Measurements from ENCODE around the gene ATP2C2. TPM values are rescaled to one million over a fixed set of nuclear protein-coding genes. Genes with fewer than 3 reads are reported as not detected.

Gene ATP2C2
- polyA plus RNA-seq, 1 of the 3 experiments (the other 2 are of a cell fraction), result 0.33 TPM

DNA sequence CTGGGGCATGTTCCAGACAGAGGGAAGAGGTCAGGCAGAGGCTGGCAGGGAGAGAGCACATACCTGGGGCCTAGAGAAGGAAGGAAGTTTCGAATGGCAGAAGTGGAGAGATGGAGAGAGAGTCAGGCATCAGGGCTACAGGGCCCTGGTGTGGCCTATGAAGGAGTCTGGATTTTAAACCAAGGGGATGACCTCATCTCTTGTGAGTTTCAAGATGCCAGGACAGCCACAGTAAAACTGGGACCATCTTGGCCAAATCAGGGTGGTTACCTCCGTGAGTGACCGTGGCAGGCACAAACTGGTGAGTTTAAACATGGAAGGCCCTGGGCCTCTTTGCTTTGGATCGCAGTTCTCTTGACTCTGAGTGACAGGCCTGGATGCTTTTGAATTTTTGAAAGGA is 7.6 kb upstream of the ATP2C2 start:
- Histone ChIP-seq H3K9ac (no peak overlapping the region), H3K4me3 (ENCODE audit: low read depth in 2 of 2, low read length in 1 of 2) (no peak overlapping the region), H3K27ac (ENCODE audit: low read depth in 2 of 2, low read length in 1 of 2) (no peak overlapping the region), H3K36me3 (replicated peaks in 1 of 2; ENCODE audit: control insufficient read depth in 1 of 2, insufficient read depth in 2 of 2, low read length in 1 of 2) (no peaks in the 10 kb centered on the region), H3F3A (replicated peaks; ENCODE audit: insufficient read depth) (no peaks in the 10 kb centered on the region), H3K9me3 (no peaks in the 10 kb centered on the region), H2AFZ (ENCODE audit: low read depth) (no peak overlapping the region), H3K27me3 (ENCODE audit: insufficient read depth) (peaks cover 29% of the 10 kb centered on the region; the same call in 1 of the 2 replicates), H3K4me1 (ENCODE audit: control insufficient read depth in 1 of 2, insufficient read depth in 2 of 2, low read depth in 1 of 2, low read length in 1 of 2) (no peaks in the 10 kb centered on the region), H3K79me2 (ENCODE audit: insufficient read depth) (no peaks in the 10 kb centered on the region), H4K20me1 (ENCODE audit: insufficient read depth) (no peaks in the 10 kb centered on the region), H3K4me2 (no peak overlapping the region), H3K9me2 (no peaks in the 10 kb centered on the region)
- WGBS (ENCODE audit: low lambda C conversion rate), result 47% methylated on average over 4 of the region's 4 CpGs
- no peak for DNase-seq
- TF ChIP-seq FOSL2 (IDR thresholded peaks at IDR 0.05; ENCODE audit: borderline replicate concordance, low read depth) (no peak), POLR2AphosphoS5 (IDR thresholded peaks at IDR 0.05; ENCODE audit: low read depth, low read length) (no peak), EP300 (IDR thresholded peaks at IDR 0.05; ENCODE audit: borderline replicate concordance in 1 of 2, low read depth in 1 of 2, low read length in 1 of 2) (no peak), RXRA (IDR thresholded peaks at IDR 0.05; ENCODE audit: borderline replicate concordance, low read depth) (no peak), GATA2 (CRISPR knock-in tag; IDR thresholded peaks at IDR 0.05) (no peak), USF2 (IDR thresholded peaks at IDR 0.05; ENCODE audit: borderline replicate concordance, low read depth, low read length) (no peak)
- TF ChIP-seq, protein P1, sequence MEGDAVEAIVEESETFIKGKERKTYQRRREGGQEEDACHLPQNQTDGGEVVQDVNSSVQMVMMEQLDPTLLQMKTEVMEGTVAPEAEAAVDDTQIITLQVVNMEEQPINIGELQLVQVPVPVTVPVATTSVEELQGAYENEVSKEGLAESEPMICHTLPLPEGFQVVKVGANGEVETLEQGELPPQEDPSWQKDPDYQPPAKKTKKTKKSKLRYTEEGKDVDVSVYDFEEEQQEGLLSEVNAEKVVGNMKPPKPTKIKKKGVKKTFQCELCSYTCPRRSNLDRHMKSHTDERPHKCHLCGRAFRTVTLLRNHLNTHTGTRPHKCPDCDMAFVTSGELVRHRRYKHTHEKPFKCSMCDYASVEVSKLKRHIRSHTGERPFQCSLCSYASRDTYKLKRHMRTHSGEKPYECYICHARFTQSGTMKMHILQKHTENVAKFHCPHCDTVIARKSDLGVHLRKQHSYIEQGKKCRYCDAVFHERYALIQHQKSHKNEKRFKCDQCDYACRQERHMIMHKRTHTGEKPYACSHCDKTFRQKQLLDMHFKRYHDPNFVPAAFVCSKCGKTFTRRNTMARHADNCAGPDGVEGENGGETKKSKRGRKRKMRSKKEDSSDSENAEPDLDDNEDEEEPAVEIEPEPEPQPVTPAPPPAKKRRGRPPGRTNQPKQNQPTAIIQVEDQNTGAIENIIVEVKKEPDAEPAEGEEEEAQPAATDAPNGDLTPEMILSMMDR (IDR thresholded peaks at IDR 0.05), result no peak
- ChIA-PET POLR2A (no interaction called here), CTCF (no interaction called here)

- Histone ChIP-seq H3K79me2 (ENCODE audit: insufficient read depth) (no peaks in the 10 kb centered on the region), H3K9me3 (no peaks in the 10 kb centered on the region), H3K4me3 (ENCODE audit: low read depth in 2 of 2, low read length in 1 of 2) (no peak overlapping the region), H3K9ac (no peak overlapping the region), H3F3A (replicated peaks; ENCODE audit: insufficient read depth) (no peaks in the 10 kb centered on the region), H2AFZ (ENCODE audit: low read depth) (no peak overlapping the region), H3K36me3 (replicated peaks in 1 of 2; ENCODE audit: control insufficient read depth in 1 of 2, insufficient read depth in 2 of 2, low read length in 1 of 2) (no peaks in the 10 kb centered on the region), H3K27ac (ENCODE audit: low read depth in 2 of 2, low read length in 1 of 2) (no peak overlapping the region), H3K27me3 (ENCODE audit: insufficient read depth) (peaks cover 29% of the 10 kb centered on the region), H3K4me2 (no peak overlapping the region), H4K20me1 (ENCODE audit: insufficient read depth) (no peaks in the 10 kb centered on the region), H3K9me2 (no peaks in the 10 kb centered on the region), H3K4me1 (ENCODE audit: control insufficient read depth in 1 of 2, insufficient read depth in 2 of 2, low read depth in 1 of 2, low read length in 1 of 2) (no peaks in the 10 kb centered on the region)
- ChIA-PET POLR2A (no interaction called here), CTCF (no interaction called here)
- DNase-seq, result no peak
- WGBS (ENCODE audit: low lambda C conversion rate), result 79% methylated on average over 5 of the region's 5 CpGs
- TF ChIP-seq MXI1 (IDR thresholded peaks at IDR 0.05; ENCODE audit: low read depth, low read length), result no peak
- no peak for TF ChIP-seq FOXJ3 (CRISPR knock-in tag; IDR thresholded peaks at IDR 0.05)
Observed at GRCh38 chr16:84361546-84361945, 6.8 kb upstream of the ATP2C2 start.

GRCh38 chr16:84362471-84362941 is 5.8 kb upstream of the ATP2C2 start:
- TF ChIP-seq TEAD4 (IDR thresholded peaks at IDR 0.05; ENCODE audit: borderline replicate concordance, insufficient read depth) (no peak), FOSL2 (IDR thresholded peaks at IDR 0.05; ENCODE audit: borderline replicate concordance, low read depth) (no peak), ZBTB33 (IDR thresholded peaks at IDR 0.05; ENCODE audit: borderline replicate concordance, low read depth) (no peak), TCF12 (IDR thresholded peaks at IDR 0.05) (no peak), EP300 (IDR thresholded peaks at IDR 0.05; ENCODE audit: borderline replicate concordance in 1 of 2, low read depth in 1 of 2, low read length in 1 of 2) (no peak), SIN3A (IDR thresholded peaks at IDR 0.05; ENCODE audit: borderline replicate concordance, low read depth, low read length) (no peak)
- TF ChIP-seq, protein P1 (IDR thresholded peaks at IDR 0.05), result no peak
- Histone ChIP-seq H3K4me3 (ENCODE audit: low read depth in 2 of 2, low read length in 1 of 2) (no peak overlapping the region), H3K9ac (no peak overlapping the region), H3F3A (replicated peaks; ENCODE audit: insufficient read depth) (no peaks in the 10 kb centered on the region), H2AFZ (ENCODE audit: low read depth) (no peak overlapping the region), H3K79me2 (ENCODE audit: insufficient read depth) (no peaks in the 10 kb centered on the region), H3K27me3 (ENCODE audit: insufficient read depth) (peaks cover 29% of the 10 kb centered on the region), H3K9me2 (no peaks in the 10 kb centered on the region), H3K36me3 (replicated peaks in 1 of 2; ENCODE audit: control insufficient read depth in 1 of 2, insufficient read depth in 2 of 2, low read length in 1 of 2) (no peaks in the 10 kb centered on the region), H4K20me1 (ENCODE audit: insufficient read depth) (no peaks in the 10 kb centered on the region), H3K4me1 (ENCODE audit: control insufficient read depth in 1 of 2, insufficient read depth in 2 of 2, low read depth in 1 of 2, low read length in 1 of 2) (no peaks in the 10 kb centered on the region), H3K4me2 (no peak overlapping the region), H3K9me3 (no peaks in the 10 kb centered on the region), H3K27ac (ENCODE audit: low read depth in 2 of 2, low read length in 1 of 2) (no peak overlapping the region)
- 70% methylated on average over 12 of the region's 13 CpGs for WGBS (ENCODE audit: low lambda C conversion rate)
- ChIA-PET CTCF (no interaction called here), POLR2A (no interaction called here)
- DNase-seq, result no peak

Data from SK-N-SH (cell line).